ENCODE results near the gene C1QA.

DNA sequence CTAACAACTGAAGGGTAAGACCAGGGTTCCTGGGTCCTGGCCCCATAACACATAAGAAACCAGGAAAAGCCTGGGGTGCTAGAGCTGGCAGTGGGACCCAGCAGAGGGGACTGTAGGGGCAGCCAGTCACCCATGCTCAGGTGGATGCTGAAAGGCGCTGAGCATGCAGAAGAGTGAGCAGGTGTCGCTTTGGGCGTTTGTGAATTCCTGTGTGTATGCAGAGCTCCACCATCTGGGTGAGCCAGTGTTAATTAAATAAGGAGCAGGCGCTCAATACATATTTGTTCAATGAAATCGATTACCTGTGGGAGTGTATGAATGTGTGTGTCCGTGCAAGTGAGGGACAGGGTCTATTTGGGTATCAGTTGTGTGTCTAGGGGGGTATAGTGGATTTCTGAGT, 499 bp downstream of the C1QA start:
- TF ChIP-seq, protein P1, sequence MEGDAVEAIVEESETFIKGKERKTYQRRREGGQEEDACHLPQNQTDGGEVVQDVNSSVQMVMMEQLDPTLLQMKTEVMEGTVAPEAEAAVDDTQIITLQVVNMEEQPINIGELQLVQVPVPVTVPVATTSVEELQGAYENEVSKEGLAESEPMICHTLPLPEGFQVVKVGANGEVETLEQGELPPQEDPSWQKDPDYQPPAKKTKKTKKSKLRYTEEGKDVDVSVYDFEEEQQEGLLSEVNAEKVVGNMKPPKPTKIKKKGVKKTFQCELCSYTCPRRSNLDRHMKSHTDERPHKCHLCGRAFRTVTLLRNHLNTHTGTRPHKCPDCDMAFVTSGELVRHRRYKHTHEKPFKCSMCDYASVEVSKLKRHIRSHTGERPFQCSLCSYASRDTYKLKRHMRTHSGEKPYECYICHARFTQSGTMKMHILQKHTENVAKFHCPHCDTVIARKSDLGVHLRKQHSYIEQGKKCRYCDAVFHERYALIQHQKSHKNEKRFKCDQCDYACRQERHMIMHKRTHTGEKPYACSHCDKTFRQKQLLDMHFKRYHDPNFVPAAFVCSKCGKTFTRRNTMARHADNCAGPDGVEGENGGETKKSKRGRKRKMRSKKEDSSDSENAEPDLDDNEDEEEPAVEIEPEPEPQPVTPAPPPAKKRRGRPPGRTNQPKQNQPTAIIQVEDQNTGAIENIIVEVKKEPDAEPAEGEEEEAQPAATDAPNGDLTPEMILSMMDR (IDR thresholded peaks at IDR 0.05; ENCODE audit: insufficient read depth, low read length), result no peak
- no peak for TF ChIP-seq POLR2AphosphoS5 (IDR thresholded peaks at IDR 0.05; ENCODE audit: low read depth)
